Suprapubic skin (tissue), 4 donors: Measurements from ENCODE around the gene NBAS. TPM values are rescaled to one million over a fixed set of nuclear protein-coding genes. Genes with fewer than 3 reads are reported as not detected.

Experiments
- DNase-seq, 2 donors: peaks; one replicate each; pipeline ENCODE4 v3.0.0-alpha.2; 2019; ENCODE audit warnings: low spot score in 2 of 2
- H3K27ac ChIP-seq: fragments of 200-600 bp; sonication (generic); one replicate; pipeline ENCODE4 v1.5.1; 2019
- H3K27me3 ChIP-seq: fragments of 200-600 bp; sonication (generic); one replicate; pipeline ENCODE4 v1.5.1; 2019
- H3K36me3 ChIP-seq: fragments of 200-600 bp; sonication (generic); one replicate; pipeline ENCODE4 v1.5.1; 2019
- H3K4me1 ChIP-seq: fragments of 200-600 bp; sonication (generic); one replicate; pipeline ENCODE4 v1.5.1; 2019
- H3K4me3 ChIP-seq: fragments of 200-600 bp; sonication (generic); one replicate; pipeline ENCODE4 v1.5.1; 2019; ENCODE audit warnings: mild to moderate bottlenecking
- H3K9me3 ChIP-seq: fragments of 200-600 bp; sonication (generic); one replicate; pipeline ENCODE4 v1.5.1; 2019
- CTCF ChIP-seq, 2 donors: fragments of 200-600 bp in 1 of 2; fragments of 450-650 bp in 1 of 2; sonication (generic) in 1 of 2; IDR thresholded peaks; one replicate each; pipeline ENCODE4 v1.5.1; 2016 to 2019; ENCODE audit warnings: antibody characterized with exemption in 2 of 2, mild to moderate bottlenecking in 1 of 2, moderate library complexity in 1 of 2
- EP300 ChIP-seq: sonication (generic); formaldehyde crosslinking; IDR thresholded peaks from one replicate; pipeline ENCODE4 v1.6.1; 2017; ENCODE audit warnings: antibody characterized with exemption
- POLR2A ChIP-seq, 2 donors: fragments of 450-650 bp; IDR thresholded peaks; one replicate each; pipeline ENCODE4 v1.6.1; 2017; ENCODE audit warnings: antibody characterized with exemption in 2 of 2, mild to moderate bottlenecking in 2 of 2, moderate library complexity in 2 of 2
- POLR2AphosphoS5 ChIP-seq, 3 donors: sonication (generic); formaldehyde crosslinking; IDR thresholded peaks; one replicate each; pipeline ENCODE4 v1.6.1; 2017; ENCODE audit warnings: antibody characterized with exemption in 3 of 3
- WGBS: methylation state at CpG from one replicate; pipeline ENCODE4 v1.1.5; 2018; 5-methylcytosine and 5-hydroxymethylcytosine counted together
- total RNA-seq, 4 donors: library from RNA; depleted of rRNA; stranded (reverse); fragments of >200 nt; gene quantifications; one replicate each; pipeline ENCODE4 v1.1.0, GENCODE V29; 2016

The NBAS gene
- total RNA-seq, 4 donors from 2014 or later = 44.4 to 48.4 (median 45.6) TPM

GRCh38 chr2:15570104-15570503, 9.0 kb upstream of the NBAS start:
- no peaks in the 10 kb centered on the region for H3K27me3 ChIP-seq
- no peak overlapping the region for H3K4me3 ChIP-seq
- no peaks in the 10 kb centered on the region for H3K4me1 ChIP-seq
- H3K9me3 ChIP-seq = no peaks in the 10 kb centered on the region
- H3K27ac ChIP-seq = no peak overlapping the region
- DNase-seq = no peak
- no peaks in the 10 kb centered on the region for H3K36me3 ChIP-seq
- WGBS = 65% methylated on average over 5 of the region's 5 CpGs
- no peak for TF ChIP-seq POLR2AphosphoS5 (IDR thresholded peaks at IDR 0.05)

GRCh38 chr2:15568874-15569273, 7.7 kb upstream of the NBAS start:
- Histone ChIP-seq H3K9me3 (no peaks in the 10 kb centered on the region), H3K4me3 (no peak overlapping the region), H3K27me3 (no peaks in the 10 kb centered on the region), H3K27ac (no peak overlapping the region), H3K4me1 (no peaks in the 10 kb centered on the region), H3K36me3 (no peaks in the 10 kb centered on the region)
- DNase-seq = no peak
- 94% methylated on average over 12 of the region's 12 CpGs for WGBS
- TF ChIP-seq CTCF (IDR thresholded peaks at IDR 0.05) = no peak
- no peak for TF ChIP-seq EP300
- TF ChIP-seq POLR2A (IDR thresholded peaks at IDR 0.05) = no peak
- TF ChIP-seq POLR2AphosphoS5 (IDR thresholded peaks at IDR 0.05) = no peak

GRCh38 chr2:15566912-15567311, 5.8 kb upstream of the NBAS start:
- no peak for DNase-seq
- TF ChIP-seq EP300 = no peak
- TF ChIP-seq POLR2A (IDR thresholded peaks at IDR 0.05) = no peak
- TF ChIP-seq POLR2AphosphoS5 (IDR thresholded peaks at IDR 0.05) = no peak
- no peak for TF ChIP-seq CTCF (IDR thresholded peaks at IDR 0.05)
- H3K9me3 ChIP-seq = no peaks in the 10 kb centered on the region
- no peaks in the 10 kb centered on the region for H3K27me3 ChIP-seq
- H3K36me3 ChIP-seq = no peaks in the 10 kb centered on the region
- H3K4me3 ChIP-seq = no peak overlapping the region
- 91% methylated on average over 6 of the region's 6 CpGs for WGBS
- no peaks in the 10 kb centered on the region for H3K4me1 ChIP-seq
- no peak overlapping the region for H3K27ac ChIP-seq

- Histone ChIP-seq H3K36me3 (no peaks in the 10 kb centered on the region), H3K9me3 (no peaks in the 10 kb centered on the region), H3K4me1 (no peaks in the 10 kb centered on the region), H3K27ac (no peak overlapping the region), H3K27me3 (no peaks in the 10 kb centered on the region), H3K4me3 (no peak overlapping the region)
- no peak for DNase-seq
- WGBS = 31% methylated on average over 2 of the region's 2 CpGs
- TF ChIP-seq POLR2AphosphoS5 (IDR thresholded peaks at IDR 0.05) = no peak
- TF ChIP-seq CTCF (IDR thresholded peaks at IDR 0.05) = no peak
- TF ChIP-seq POLR2A (IDR thresholded peaks at IDR 0.05) = no peak
- no peak for TF ChIP-seq EP300
These were observed 5.0 kb upstream of the NBAS start for GRCh38 chr2:15565994-15566671.

- no peaks in the 10 kb centered on the region for H3K4me1 ChIP-seq
- H3K27me3 ChIP-seq = no peaks in the 10 kb centered on the region
- WGBS = 90% methylated on average over 3 of the region's 3 CpGs
- TF ChIP-seq POLR2A (IDR thresholded peaks at IDR 0.05) = no peak
- no peak for TF ChIP-seq POLR2AphosphoS5 (IDR thresholded peaks at IDR 0.05)
- no peak for TF ChIP-seq EP300
- TF ChIP-seq CTCF (IDR thresholded peaks at IDR 0.05) = no peak
- no peaks in the 10 kb centered on the region for H3K9me3 ChIP-seq
- no peak for DNase-seq
- no peak overlapping the region for H3K4me3 ChIP-seq
- no peaks in the 10 kb centered on the region for H3K36me3 ChIP-seq
- H3K27ac ChIP-seq = no peak overlapping the region
These were observed 4.3 kb upstream of the NBAS start for GRCh38 chr2:15565392-15565791.
